Ishikawa (cell line): ENCODE measurements around the gene KRTAP4-1.

Source experiments
- CEBPB ChIP-seq: IDR thresholded peaks from 2 replicates; pipeline ENCODE4 v1.6.1; 2012
- CREB1 ChIP-seq: IDR thresholded peaks from 2 replicates; pipeline ENCODE4 v1.6.1; 2012; ENCODE audit warnings: low read depth
- EGR1 ChIP-seq: IDR thresholded peaks from 2 replicates; pipeline ENCODE4 v1.6.1; 2012
- EP300 ChIP-seq: IDR thresholded peaks from 2 replicates; pipeline ENCODE4 v1.6.1; 2012; ENCODE audit warnings: borderline replicate concordance
- FOXM1 ChIP-seq: IDR thresholded peaks from 2 replicates; pipeline ENCODE4 v1.6.1; 2012; ENCODE audit warnings: low read depth, borderline replicate concordance
- NFIC ChIP-seq: IDR thresholded peaks from 2 replicates; pipeline ENCODE4 v1.6.1; 2012
- RAD21 ChIP-seq: IDR thresholded peaks from 2 replicates; pipeline ENCODE4 v1.6.1; 2012; ENCODE audit warnings: low read depth
- TAF1 ChIP-seq: IDR thresholded peaks from 2 replicates; pipeline ENCODE4 v1.6.1; 2012; ENCODE audit warnings: low read depth, mild to moderate bottlenecking
- TCF12 ChIP-seq: IDR thresholded peaks from 2 replicates; pipeline ENCODE4 v1.6.1; 2012; ENCODE audit warnings: low read depth
- TEAD4 ChIP-seq: IDR thresholded peaks from 2 replicates; pipeline ENCODE4 v1.6.1; 2012
- YY1 ChIP-seq: IDR thresholded peaks from 2 replicates; pipeline ENCODE4 v1.6.1; 2012; ENCODE audit warnings: low read depth
- ZBTB7A ChIP-seq: IDR thresholded peaks from 2 replicates; pipeline ENCODE4 v1.6.1; 2012; ENCODE audit warnings: low read depth
- TF ChIP-seq, protein P1 (sequence below): IDR thresholded peaks from 2 replicates; pipeline ENCODE4 v1.6.1; 2012
- TF ChIP-seq, protein P2 (sequence below): IDR thresholded peaks from 2 replicates; pipeline ENCODE4 v1.6.1; 2012
- TF ChIP-seq, protein P3 (sequence below): IDR thresholded peaks from 2 replicates; pipeline ENCODE4 v1.6.1; 2012; ENCODE audit warnings: low read depth, mild to moderate bottlenecking

Gene KRTAP4-1

DNA sequence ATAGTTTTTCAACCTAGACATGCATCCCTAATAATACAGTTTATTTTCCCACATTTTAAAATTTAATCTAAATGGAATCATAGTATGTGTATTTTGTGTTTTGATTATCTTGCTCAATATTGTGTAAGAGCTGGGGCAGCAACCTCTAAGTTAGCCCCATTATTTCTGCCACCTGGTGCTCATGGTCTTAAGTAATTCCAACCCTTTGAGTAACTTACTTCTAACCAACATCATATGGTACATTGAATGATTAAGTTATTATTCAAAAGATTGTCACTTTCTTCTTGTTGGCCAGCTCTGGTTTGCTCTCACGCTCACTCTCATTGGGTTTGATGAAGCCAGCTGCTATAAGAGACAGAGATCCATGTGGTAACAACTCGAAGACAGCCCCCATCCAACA is 12.8 kb downstream of the KRTAP4-1 start:
- no peak for TF ChIP-seq TAF1
- TF ChIP-seq FOXM1, result no peak
- TF ChIP-seq, protein P1, sequence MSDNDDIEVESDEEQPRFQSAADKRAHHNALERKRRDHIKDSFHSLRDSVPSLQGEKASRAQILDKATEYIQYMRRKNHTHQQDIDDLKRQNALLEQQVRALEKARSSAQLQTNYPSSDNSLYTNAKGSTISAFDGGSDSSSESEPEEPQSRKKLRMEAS, result no peak
- no peak for TF ChIP-seq RAD21

DNA sequence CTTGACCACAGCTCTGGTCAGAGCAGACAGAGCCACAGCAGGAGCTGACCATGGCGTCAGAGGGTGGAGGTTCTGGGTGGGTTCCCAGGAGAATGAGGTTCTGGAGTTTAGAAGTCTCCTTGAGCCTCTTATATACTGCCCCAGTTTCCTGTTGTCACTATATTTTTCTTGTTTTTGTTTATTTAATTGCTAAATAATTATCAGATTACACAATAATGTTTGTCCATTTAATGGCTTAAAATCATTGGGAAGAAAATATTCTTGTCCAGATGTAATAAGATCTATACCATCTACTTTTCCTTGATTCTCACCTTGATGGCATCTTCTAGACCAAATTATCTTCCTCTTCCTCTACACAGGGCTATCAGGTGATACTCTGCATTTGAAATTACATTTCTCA is 16.6 kb downstream of the KRTAP4-1 start, which contains the start of gene KRTAP4-3:
TSS of gene KRTAP4-3 (minus strand) at position 101 of the 400 bp plus-strand sequence. CDS start at position 52, 49 bp downstream.
- TF ChIP-seq, protein P1, result no peak

DNA sequence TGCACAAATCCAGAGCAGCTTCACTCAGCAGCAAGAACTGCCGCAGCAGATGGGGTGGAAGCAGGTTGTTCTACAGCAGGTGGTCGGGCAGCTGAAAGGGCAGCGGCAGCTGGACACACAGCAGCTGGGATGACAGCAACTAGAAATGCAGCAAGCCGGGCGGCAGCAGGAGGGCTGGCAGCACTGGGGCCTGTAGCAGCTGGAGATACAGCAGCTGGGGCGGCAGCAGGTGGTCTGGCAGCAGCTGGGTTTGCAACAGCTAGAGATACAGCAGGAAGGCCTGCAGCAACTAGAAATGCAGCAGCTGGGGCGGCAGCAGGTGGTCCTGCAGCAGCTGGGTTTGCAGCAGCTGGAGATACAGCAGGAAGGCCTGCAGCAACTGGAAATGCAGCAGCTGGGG is 17.1 kb downstream of the KRTAP4-1 start:
- TF ChIP-seq, protein P1, result no peak
- no peak for TF ChIP-seq RAD21
- TF ChIP-seq, protein P2, sequence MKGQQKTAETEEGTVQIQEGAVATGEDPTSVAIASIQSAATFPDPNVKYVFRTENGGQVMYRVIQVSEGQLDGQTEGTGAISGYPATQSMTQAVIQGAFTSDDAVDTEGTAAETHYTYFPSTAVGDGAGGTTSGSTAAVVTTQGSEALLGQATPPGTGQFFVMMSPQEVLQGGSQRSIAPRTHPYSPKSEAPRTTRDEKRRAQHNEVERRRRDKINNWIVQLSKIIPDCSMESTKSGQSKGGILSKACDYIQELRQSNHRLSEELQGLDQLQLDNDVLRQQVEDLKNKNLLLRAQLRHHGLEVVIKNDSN, result no peak
- no peak for TF ChIP-seq YY1
- TF ChIP-seq EP300, result no peak
- no peak for TF ChIP-seq NFIC
- TF ChIP-seq TEAD4, result no peak
- TF ChIP-seq CREB1, result no peak
- no peak for TF ChIP-seq EGR1
- TF ChIP-seq CEBPB, result no peak
- TF ChIP-seq FOXM1, result no peak
- TF ChIP-seq, protein P3, sequence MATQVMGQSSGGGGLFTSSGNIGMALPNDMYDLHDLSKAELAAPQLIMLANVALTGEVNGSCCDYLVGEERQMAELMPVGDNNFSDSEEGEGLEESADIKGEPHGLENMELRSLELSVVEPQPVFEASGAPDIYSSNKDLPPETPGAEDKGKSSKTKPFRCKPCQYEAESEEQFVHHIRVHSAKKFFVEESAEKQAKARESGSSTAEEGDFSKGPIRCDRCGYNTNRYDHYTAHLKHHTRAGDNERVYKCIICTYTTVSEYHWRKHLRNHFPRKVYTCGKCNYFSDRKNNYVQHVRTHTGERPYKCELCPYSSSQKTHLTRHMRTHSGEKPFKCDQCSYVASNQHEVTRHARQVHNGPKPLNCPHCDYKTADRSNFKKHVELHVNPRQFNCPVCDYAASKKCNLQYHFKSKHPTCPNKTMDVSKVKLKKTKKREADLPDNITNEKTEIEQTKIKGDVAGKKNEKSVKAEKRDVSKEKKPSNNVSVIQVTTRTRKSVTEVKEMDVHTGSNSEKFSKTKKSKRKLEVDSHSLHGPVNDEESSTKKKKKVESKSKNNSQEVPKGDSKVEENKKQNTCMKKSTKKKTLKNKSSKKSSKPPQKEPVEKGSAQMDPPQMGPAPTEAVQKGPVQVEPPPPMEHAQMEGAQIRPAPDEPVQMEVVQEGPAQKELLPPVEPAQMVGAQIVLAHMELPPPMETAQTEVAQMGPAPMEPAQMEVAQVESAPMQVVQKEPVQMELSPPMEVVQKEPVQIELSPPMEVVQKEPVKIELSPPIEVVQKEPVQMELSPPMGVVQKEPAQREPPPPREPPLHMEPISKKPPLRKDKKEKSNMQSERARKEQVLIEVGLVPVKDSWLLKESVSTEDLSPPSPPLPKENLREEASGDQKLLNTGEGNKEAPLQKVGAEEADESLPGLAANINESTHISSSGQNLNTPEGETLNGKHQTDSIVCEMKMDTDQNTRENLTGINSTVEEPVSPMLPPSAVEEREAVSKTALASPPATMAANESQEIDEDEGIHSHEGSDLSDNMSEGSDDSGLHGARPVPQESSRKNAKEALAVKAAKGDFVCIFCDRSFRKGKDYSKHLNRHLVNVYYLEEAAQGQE, result no peak
- TF ChIP-seq ZBTB7A, result no peak
- TF ChIP-seq TAF1, result no peak
- no peak for TF ChIP-seq TCF12

DNA sequence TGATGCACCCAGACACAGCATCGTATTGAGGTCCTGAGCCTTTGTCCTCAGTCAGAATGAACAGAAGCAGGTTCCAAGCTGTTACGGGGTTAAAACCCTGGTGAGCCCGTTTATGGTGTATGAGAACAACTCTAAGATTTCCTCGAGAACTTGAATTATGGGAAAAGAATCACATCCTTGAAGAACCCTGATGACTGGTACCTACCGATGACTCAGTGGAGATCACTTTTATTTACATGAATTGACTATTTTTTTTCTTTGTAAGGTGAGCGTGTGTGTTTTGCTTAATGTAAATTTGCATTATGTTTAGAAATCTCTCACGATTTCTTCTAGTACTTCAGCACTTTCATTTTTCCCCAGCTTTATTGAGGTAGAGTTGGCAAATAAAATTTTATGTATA is 20.9 kb downstream of the KRTAP4-1 start:
- TF ChIP-seq, protein P2, result no peak
- TF ChIP-seq CEBPB, result no peak
- no peak for TF ChIP-seq NFIC
- TF ChIP-seq YY1, result no peak
- no peak for TF ChIP-seq EGR1
- TF ChIP-seq CREB1, result no peak
- TF ChIP-seq ZBTB7A, result no peak
- TF ChIP-seq TEAD4, result no peak
- no peak for TF ChIP-seq FOXM1

DNA sequence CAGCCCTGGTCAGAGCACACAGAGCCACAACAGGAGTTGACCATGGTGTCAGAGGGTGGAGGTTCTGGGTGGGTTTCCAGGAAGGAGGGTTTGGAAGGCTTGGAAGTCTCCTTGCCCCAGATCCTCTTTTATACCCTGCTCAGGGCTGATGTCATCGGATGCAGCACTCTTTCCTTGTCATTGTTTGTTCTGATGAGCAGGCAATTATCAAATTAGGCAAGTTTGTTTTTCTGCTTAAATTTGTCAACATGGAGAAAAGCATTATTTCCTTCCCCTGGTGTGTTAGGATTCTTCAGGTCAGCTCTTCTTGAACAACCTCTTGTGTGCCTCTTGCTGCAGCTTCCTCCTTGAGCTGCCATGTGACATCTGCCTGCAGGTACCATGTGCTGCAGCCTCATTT is 24.1 kb downstream of the KRTAP4-1 start, which contains the start of gene KRTAP4-4:
TSS of gene KRTAP4-4 (minus strand) at position 101 of the 400 bp plus-strand sequence. CDS start at position 44, 57 bp downstream.
- TF ChIP-seq FOXM1 (no peak), EGR1 (no peak), EP300 (no peak), TEAD4 (no peak), YY1 (no peak), TAF1 (no peak), TCF12 (no peak), NFIC (no peak), CREB1 (no peak), ZBTB7A (no peak), RAD21 (no peak), CEBPB (no peak)
- TF ChIP-seq, protein P2, result no peak
- TF ChIP-seq, protein P1, result no peak
- TF ChIP-seq, protein P3, result no peak
